Activated naive CD8-positive, alpha-beta T cell (primary cell): ENCODE measurements around the gene RACK1.
A peak's percentile ranks its signal among the peaks of the same experiment; 100 is the strongest.
"Not testable (repeated sequence)": the region's sequence is repeated elsewhere in the genome, so short reads cannot be mapped to it uniquely, and the experiment has no call there.

ENCODE experiments used
- H3K27ac Mint-ChIP-seq: one replicate; pipeline ENCODE4 v1.8.0; 2021; ENCODE audit warnings: mixed read lengths
- H3K27me3 Mint-ChIP-seq: one replicate; pipeline ENCODE4 v1.8.0; 2021; ENCODE audit warnings: mixed read lengths
- H3K36me3 Mint-ChIP-seq: one replicate; pipeline ENCODE4 v1.8.0; 2021; ENCODE audit warnings: mixed read lengths
- H3K4me1 Mint-ChIP-seq: one replicate; pipeline ENCODE4 v1.8.0; 2021; ENCODE audit warnings: low read depth, mixed read lengths
- H3K4me3 Mint-ChIP-seq: one replicate; pipeline ENCODE4 v1.8.0; 2021; ENCODE audit warnings: mild to moderate bottlenecking, mixed read lengths
- H3K9me3 Mint-ChIP-seq: one replicate; pipeline ENCODE4 v1.8.0; 2021; ENCODE audit warnings: low read depth, mixed read lengths

Gene RACK1

GRCh38 chr5:181243564-181244343 is at the start of gene RACK1:
Gene RACK1, minus strand, starts transcription at chr5:181243906. Its CDS starts 106 bp downstream, at chr5:181243800.
- Mint-ChIP-seq H3K27me3 (no peaks in the 10 kb centered on the region), H3K9me3 (no peaks in the 10 kb centered on the region), H3K4me1 (peaks cover 60% of the 10 kb centered on the region), H3K4me3 (peak within 1 kb of the TSS; percentile 94), H3K27ac (peak within 1 kb of the TSS; percentile 99), H3K36me3 (peaks cover 21% of the 10 kb centered on the region)

DNA sequence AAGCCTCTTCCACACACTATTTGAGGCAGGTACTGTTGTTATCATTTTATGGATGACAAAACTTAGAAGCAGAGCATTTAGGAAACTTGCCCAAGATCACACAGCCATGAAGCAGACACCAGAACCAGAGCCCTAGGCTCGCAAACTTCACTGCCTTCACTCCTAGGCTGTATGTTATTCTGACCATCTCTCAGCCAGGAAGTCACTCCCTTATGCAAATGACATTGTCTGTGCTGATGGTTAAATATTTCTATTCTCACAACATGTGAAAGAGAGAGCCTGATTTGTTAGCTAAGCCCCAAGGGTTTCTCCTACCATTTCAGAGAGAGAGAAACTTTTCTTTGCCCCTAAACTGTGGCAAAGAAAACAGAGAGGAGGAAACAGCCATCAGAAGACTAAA is 43.6 kb upstream of the RACK1 start:
- not testable (repeated sequence) for H3K4me1 Mint-ChIP-seq, H3K36me3 Mint-ChIP-seq, H3K27me3 Mint-ChIP-seq, H3K9me3 Mint-ChIP-seq, H3K27ac Mint-ChIP-seq, H3K4me3 Mint-ChIP-seq

GRCh38 chr5:181285962-181286705 is 42.4 kb upstream of the RACK1 start:
- H3K4me3 Mint-ChIP-seq, H3K36me3 Mint-ChIP-seq, H3K27ac Mint-ChIP-seq, H3K27me3 Mint-ChIP-seq, H3K4me1 Mint-ChIP-seq, H3K9me3 Mint-ChIP-seq: not testable (repeated sequence)

GRCh38 chr5:181283841-181284755 is 40.4 kb upstream of the RACK1 start:
- not testable (repeated sequence) for H3K36me3 Mint-ChIP-seq, H3K4me3 Mint-ChIP-seq, H3K9me3 Mint-ChIP-seq, H3K27me3 Mint-ChIP-seq, H3K27ac Mint-ChIP-seq, H3K4me1 Mint-ChIP-seq

DNA sequence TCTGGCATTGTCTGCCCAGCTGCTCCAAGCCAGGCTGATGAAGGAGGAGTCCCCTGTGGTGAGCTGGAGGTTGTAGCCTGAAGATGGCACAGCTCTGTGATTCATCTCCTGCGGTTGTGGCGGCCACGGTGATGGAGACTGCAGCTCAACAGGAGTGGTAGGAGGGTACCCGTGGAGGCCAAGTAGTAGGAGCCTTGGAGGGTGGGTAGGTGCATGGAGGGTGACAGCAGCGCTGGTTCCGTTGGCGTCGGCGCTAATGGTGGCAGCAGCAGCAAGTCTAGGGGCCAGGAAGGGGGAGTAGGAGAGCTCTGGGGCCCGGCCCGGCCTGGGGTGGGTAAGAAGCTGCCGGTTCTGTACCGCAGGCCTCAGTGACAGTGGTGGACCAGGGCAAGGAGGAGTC is 39.6 kb upstream of the RACK1 start:
- H3K36me3 Mint-ChIP-seq: no peaks in the 10 kb centered on the region
- H3K4me1 Mint-ChIP-seq: no peaks in the 10 kb centered on the region
- H3K27me3 Mint-ChIP-seq: no peaks in the 10 kb centered on the region
- H3K4me3 Mint-ChIP-seq: no peak overlapping the region
- H3K9me3 Mint-ChIP-seq: no peaks in the 10 kb centered on the region
- H3K27ac Mint-ChIP-seq: no peak overlapping the region

- no peak overlapping the region for H3K4me3 Mint-ChIP-seq
- H3K27me3 Mint-ChIP-seq: no peaks in the 10 kb centered on the region
- no peak overlapping the region for H3K27ac Mint-ChIP-seq
- H3K9me3 Mint-ChIP-seq: no peaks in the 10 kb centered on the region
- H3K36me3 Mint-ChIP-seq: no peaks in the 10 kb centered on the region
- no peaks in the 10 kb centered on the region for H3K4me1 Mint-ChIP-seq
Measured at GRCh38 chr5:181282874-181283273, 39.2 kb upstream of the RACK1 start.

- not testable (repeated sequence) for H3K36me3 Mint-ChIP-seq, H3K4me1 Mint-ChIP-seq, H3K4me3 Mint-ChIP-seq, H3K27me3 Mint-ChIP-seq, H3K9me3 Mint-ChIP-seq, H3K27ac Mint-ChIP-seq
Measured at GRCh38 chr5:181282415-181282814, 38.7 kb upstream of the RACK1 start.

- no peaks in the 10 kb centered on the region for H3K9me3 Mint-ChIP-seq
- no peak overlapping the region for H3K4me3 Mint-ChIP-seq
- H3K4me1 Mint-ChIP-seq: no peaks in the 10 kb centered on the region
- H3K27me3 Mint-ChIP-seq: no peaks in the 10 kb centered on the region
- no peak overlapping the region for H3K27ac Mint-ChIP-seq
- no peaks in the 10 kb centered on the region for H3K36me3 Mint-ChIP-seq
Measured at GRCh38 chr5:181281984-181282316, 38.2 kb upstream of the RACK1 start.

- Mint-ChIP-seq H3K27me3 (no peaks in the 10 kb centered on the region), H3K9me3 (no peaks in the 10 kb centered on the region), H3K27ac (no peak overlapping the region), H3K4me3 (no peak overlapping the region), H3K4me1 (no peaks in the 10 kb centered on the region), H3K36me3 (no peaks in the 10 kb centered on the region)
Measured at GRCh38 chr5:181281077-181281983, 37.6 kb upstream of the RACK1 start.

GRCh38 chr5:181280251-181280762 is 36.6 kb upstream of the RACK1 start:
- Mint-ChIP-seq H3K36me3 (no peaks in the 10 kb centered on the region), H3K27me3 (no peaks in the 10 kb centered on the region), H3K4me3 (no peak overlapping the region), H3K9me3 (no peaks in the 10 kb centered on the region), H3K4me1 (no peaks in the 10 kb centered on the region), H3K27ac (no peak overlapping the region)

DNA sequence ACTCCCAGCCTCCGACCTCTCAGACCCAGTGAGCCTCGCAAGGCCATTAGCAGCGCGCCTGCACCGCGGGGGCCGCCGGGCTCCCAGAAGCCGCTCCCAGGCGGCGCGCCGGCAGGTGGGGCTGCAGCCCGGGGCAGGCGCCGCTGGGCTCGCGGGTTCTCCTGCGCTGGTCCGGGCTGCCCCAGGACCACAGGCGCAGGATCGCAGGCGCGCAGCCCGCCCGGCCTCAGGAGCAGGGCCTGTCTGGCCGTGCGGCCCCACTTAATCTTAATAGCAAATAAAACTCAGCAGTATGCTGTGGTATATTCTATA is 29.7 kb upstream of the RACK1 start:
- not testable (repeated sequence) for H3K4me1 Mint-ChIP-seq, H3K27me3 Mint-ChIP-seq, H3K36me3 Mint-ChIP-seq, H3K4me3 Mint-ChIP-seq, H3K27ac Mint-ChIP-seq, H3K9me3 Mint-ChIP-seq

- no peak overlapping the region for H3K4me3 Mint-ChIP-seq
- H3K27me3 Mint-ChIP-seq: no peaks in the 10 kb centered on the region
- H3K36me3 Mint-ChIP-seq: no peaks in the 10 kb centered on the region
- H3K27ac Mint-ChIP-seq: no peak overlapping the region
- H3K4me1 Mint-ChIP-seq: no peaks in the 10 kb centered on the region
- no peaks in the 10 kb centered on the region for H3K9me3 Mint-ChIP-seq
Measured at GRCh38 chr5:181271081-181271480, 27.4 kb upstream of the RACK1 start.

- not testable (repeated sequence) for H3K27me3 Mint-ChIP-seq, H3K27ac Mint-ChIP-seq, H3K4me3 Mint-ChIP-seq, H3K36me3 Mint-ChIP-seq, H3K9me3 Mint-ChIP-seq, H3K4me1 Mint-ChIP-seq
Measured at GRCh38 chr5:181267907-181268306, 24.2 kb upstream of the RACK1 start.

DNA sequence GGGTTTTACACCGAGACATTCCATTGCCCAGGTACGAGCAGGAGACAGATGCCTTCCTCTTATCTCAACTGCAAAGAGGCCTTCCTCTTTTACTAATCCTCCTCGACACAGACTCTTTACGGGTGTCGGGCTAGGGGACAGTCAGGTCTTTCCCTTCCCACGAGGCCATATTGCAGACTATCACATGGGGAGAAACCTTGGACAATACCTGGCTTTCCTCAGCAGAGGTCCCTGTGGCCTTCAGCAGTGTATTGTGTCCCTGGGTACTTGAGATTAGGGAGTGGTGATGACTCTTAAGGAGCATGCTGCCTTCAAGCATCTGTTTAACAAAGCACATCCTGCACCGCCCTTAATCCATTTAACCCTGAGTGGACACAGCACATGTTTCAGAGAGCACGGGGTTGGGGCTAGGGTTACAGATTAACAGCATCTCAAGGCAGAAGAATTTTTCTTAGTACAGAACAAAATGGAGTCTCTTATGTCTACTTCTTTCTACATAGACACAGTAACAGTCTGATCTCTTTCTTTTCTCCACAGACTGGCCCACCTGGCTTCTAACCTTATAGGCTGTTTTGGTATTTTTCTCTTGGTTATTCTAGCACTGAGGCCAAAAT is 23.7 kb upstream of the RACK1 start:
- not testable (repeated sequence) for H3K9me3 Mint-ChIP-seq, H3K36me3 Mint-ChIP-seq, H3K27ac Mint-ChIP-seq, H3K4me1 Mint-ChIP-seq, H3K27me3 Mint-ChIP-seq, H3K4me3 Mint-ChIP-seq
